GM12878 (cell line): ENCODE results near the gene RAB10. TPM values are rescaled to one million over a fixed set of nuclear protein-coding genes. Genes with fewer than 3 reads are reported as not detected.

Source experiments
- ATAC-seq: fragments of 200-7000 bp; cut with Tn5 transposase; 3 replicates; pipeline ENCODE4 v1.9.1; 2020; ENCODE audit warnings: mild to moderate bottlenecking, moderate library complexity
- BruUV-seq: library from RNA; stranded (reverse); fragments of 400-500 nt; replicated peaks from 2 replicates; lab custom pipeline; 2021; lab: Mats Ljungman, UMichigan
- CTCF ChIA-PET: fragments of 300-600 bp; sonication (Branson Sonifier 250); formaldehyde crosslinking; extraction: SDS; loops from one replicate; lab custom pipeline; 2021; ENCODE audit warnings: inconsistent platforms; lab: Yijun Ruan, JAX
- POLR2A ChIA-PET: fragments of 350-600 bp; formaldehyde crosslinking; extraction: SDS; loops from one replicate; lab custom pipeline; 2021; ENCODE audit warnings: inconsistent platforms; lab: Charles Lee
- RAD21 ChIA-PET: fragments of 300-600 bp; sonication (Branson Sonifier 250); formaldehyde crosslinking; loops from one replicate; lab custom pipeline; 2023; ENCODE audit warnings: antibody characterized with exemption; ENCODE audit not compliant: unreplicated experiment; lab: Charles Lee
- SMC1A ChIA-PET: fragments of 300-600 bp; sonication (Branson Sonifier 250); formaldehyde crosslinking; loops from one replicate; lab custom pipeline; 2023; ENCODE audit not compliant: unreplicated experiment, uncharacterized antibody; lab: Charles Lee
- DNase-seq: peaks from one replicate; pipeline ENCODE4 v3.0.0-alpha.2; 2011; ENCODE audit warnings: low read depth, low spot score
- FAIRE-seq: peaks from 3 replicates; lab custom pipeline; 2011; peaks lifted over from hg19 to GRCh38; lab: Jason Lieb, UNC
- H2AFZ ChIP-seq: 2 replicates; pipeline ENCODE4 v1.6.0; 2011; ENCODE audit warnings: low read depth, low read length, control low read depth; ENCODE audit not compliant: control insufficient read depth
- H3K27ac ChIP-seq: 2 replicates; pipeline ENCODE4 v1.5.1; 2011; ENCODE audit warnings: control low read depth; ENCODE audit not compliant: control insufficient read depth, insufficient read depth
- H3K27me3 ChIP-seq, 2 experiments: replicated peaks in 1 of 2; 2 replicates each; pipeline versions ENCODE4 v1.6.0 to v1.6.1; 2011; ENCODE audit warnings: low read length in 1 of 2; ENCODE audit not compliant: control insufficient read depth in 2 of 2, insufficient read depth in 2 of 2
- H3K36me3 ChIP-seq, 2 experiments: 2 replicates each; pipeline ENCODE4 v1.5.1; 2011; ENCODE audit warnings: low read length in 1 of 2; ENCODE audit not compliant: control insufficient read depth in 2 of 2, insufficient read depth in 2 of 2
- H3K4me1 ChIP-seq: 2 replicates; pipeline ENCODE4 v1.6.1; 2011; ENCODE audit warnings: mild to moderate bottlenecking, low read length, moderate library complexity, mixed read lengths; ENCODE audit not compliant: control insufficient read depth, insufficient read depth
- H3K4me2 ChIP-seq: 2 replicates; pipeline ENCODE4 v1.6.0; 2011; ENCODE audit warnings: control low read depth; ENCODE audit not compliant: control insufficient read depth, insufficient read depth
- H3K4me3 ChIP-seq: fragments of 200-600 bp; sonication (generic); 2 replicates; pipeline ENCODE4 v1.5.1; 2016
- H3K79me2 ChIP-seq: 2 replicates; pipeline ENCODE4 v1.6.0; 2011; ENCODE audit warnings: low read length; ENCODE audit not compliant: control insufficient read depth, insufficient read depth
- H3K9ac ChIP-seq: 2 replicates; pipeline ENCODE4 v1.8.0; 2011; ENCODE audit warnings: low read length, control low read depth, mixed read lengths; ENCODE audit not compliant: control insufficient read depth, insufficient read depth
- H3K9me3 ChIP-seq: replicated peaks from 3 replicates; pipeline ENCODE4 v1.5.1; 2011; ENCODE audit warnings: mild to moderate bottlenecking, low read length; ENCODE audit not compliant: control insufficient read depth, insufficient read depth
- H4K20me1 ChIP-seq: 2 replicates; pipeline ENCODE4 v1.6.0; 2011; ENCODE audit not compliant: control insufficient read depth, insufficient read depth
- ASH2L ChIP-seq: fragments of 300-600, 200-600 bp; sonication (generic); IDR thresholded peaks from 2 replicates; pipeline ENCODE4 v1.6.1; 2017; ENCODE audit warnings: low read depth, mild to moderate bottlenecking, borderline replicate concordance
- ATF7 ChIP-seq: fragments of 450-650 bp; IDR thresholded peaks from 2 replicates; pipeline ENCODE4 v1.6.1; 2016; ENCODE audit warnings: low read depth, mild to moderate bottlenecking
- FOS ChIP-seq: IDR thresholded peaks from 3 replicates; pipeline ENCODE4 v1.6.1; 2011; ENCODE audit warnings: borderline replicate concordance; ENCODE audit not compliant: insufficient read length; ENCODE audit errors: extremely low read depth
- HCFC1 ChIP-seq: fragments of 150-350 bp; IDR thresholded peaks from 2 replicates; pipeline ENCODE4 v1.6.1; 2014; ENCODE audit warnings: low read length
- MEF2B ChIP-seq: fragments of 450-650 bp; IDR thresholded peaks from 2 replicates; pipeline ENCODE4 v1.6.1; 2018; ENCODE audit warnings: mild to moderate bottlenecking, moderate library complexity; ENCODE audit not compliant: partially characterized antibody, poor library complexity, severe bottlenecking
- MTA3 ChIP-seq: IDR thresholded peaks from 2 replicates; pipeline ENCODE4 v1.6.1; 2012; ENCODE audit warnings: low read length, inconsistent platforms, borderline replicate concordance
- NFYA ChIP-seq: IDR thresholded peaks from 2 replicates; pipeline ENCODE4 v1.6.1; 2011; ENCODE audit warnings: low read depth, mild to moderate bottlenecking, low read length, improper control_type of control experiment, borderline replicate concordance
- PML ChIP-seq: IDR thresholded peaks from 2 replicates; pipeline ENCODE4 v1.6.1; 2012; ENCODE audit warnings: low read length, inconsistent platforms
- POLR2AphosphoS2 ChIP-seq: IDR thresholded peaks from 2 replicates; pipeline ENCODE4 v1.6.1; 2011; ENCODE audit warnings: low read depth, mild to moderate bottlenecking, low read length, improper control_type of control experiment, moderate library complexity
- TCF7 ChIP-seq: IDR thresholded peaks from 2 replicates; pipeline ENCODE4 v1.6.1; 2014; ENCODE audit warnings: antibody characterized with exemption, borderline replicate concordance
- ZBED1 ChIP-seq: IDR thresholded peaks from 2 replicates; pipeline ENCODE4 v1.6.1; 2016; ENCODE audit warnings: borderline replicate concordance
- WGBS: methylation state at CpG from one replicate; pipeline ENCODE4 v1.1.6; 2016; ENCODE audit warnings: low lambda C conversion rate; ENCODE audit not compliant: insufficient replicate concordance, insufficient coverage; ENCODE audit errors: missing lambda C conversion rate; 5-methylcytosine and 5-hydroxymethylcytosine counted together
- in situ Hi-C: fragments of 300-500 bp; cut with MboI; formaldehyde crosslinking; loops from 9 replicates; pipeline ENCODE4 v1.14.3; 2018; ENCODE audit warnings: mixed read lengths
- intact Hi-C: fragments of 100-400 bp; cut with micrococcal nuclease; formaldehyde crosslinking; loops from one replicate; pipeline ENCODE4 v1.14.2; 2022; ENCODE audit not compliant: unreplicated experiment
- polyA plus RNA-seq, 11 experiments: library from polyadenylated mRNA; depleted of rRNA in 4 of 11; unstranded in 6 of 11; stranded (reverse) in 5 of 11; fragments of >200 nt; fragmentation: Nextera tagmentation in 4 of 11; fragmentation: Illumina TruSeq in 1 of 11; extraction: Ambion mirVana in 4 of 11; extraction: Trizol in 1 of 11; gene quantifications; 1 replicate in 1 of 11; 2 replicates in 10 of 11; pipeline versions ENCODE4 v1.2.1 to v1.2.3, GENCODE V29; 2011 to 2016; ENCODE audit warnings: inconsistent platforms in 2 of 11, missing spikeins in 2 of 11, low read depth in 1 of 11
- total RNA-seq, 4 experiments: library from RNA; depleted of rRNA in 3 of 4; stranded (reverse); fragments of >200 nt in 3 of 4; fragmentation: Illumina TruSeq in 1 of 4; extraction: Trizol in 1 of 4; gene quantifications; 2 replicates each; pipeline versions ENCODE4 v1.2.1 to v1.2.3, GENCODE V29; 2013 to 2021
- TF ChIP-seq, protein P1 (sequence below): fragments of 450-650 bp; formaldehyde crosslinking; IDR thresholded peaks from 2 replicates; pipeline ENCODE4 v1.4.0; 2022; ENCODE audit warnings: mild to moderate bottlenecking, moderate library complexity
- TF ChIP-seq, protein P2 (sequence below): fragments of 450-650 bp; IDR thresholded peaks from 2 replicates; pipeline ENCODE4 v1.6.1; 2018; ENCODE audit warnings: mild to moderate bottlenecking, low read depth, moderate library complexity; ENCODE audit not compliant: partially characterized antibody
- TF ChIP-seq, protein P3 (sequence below): fragments of 450-650 bp; IDR thresholded peaks from 2 replicates; pipeline ENCODE4 v1.6.1; 2017; ENCODE audit warnings: borderline replicate concordance

RAB10 gene
- total and polyA plus RNA-seq, 10 of the 15 experiments (the other 5 are each of a cell fraction or from before 2014, with no cell fraction given), result 13.3 to 109 (median 82.0) TPM

DNA sequence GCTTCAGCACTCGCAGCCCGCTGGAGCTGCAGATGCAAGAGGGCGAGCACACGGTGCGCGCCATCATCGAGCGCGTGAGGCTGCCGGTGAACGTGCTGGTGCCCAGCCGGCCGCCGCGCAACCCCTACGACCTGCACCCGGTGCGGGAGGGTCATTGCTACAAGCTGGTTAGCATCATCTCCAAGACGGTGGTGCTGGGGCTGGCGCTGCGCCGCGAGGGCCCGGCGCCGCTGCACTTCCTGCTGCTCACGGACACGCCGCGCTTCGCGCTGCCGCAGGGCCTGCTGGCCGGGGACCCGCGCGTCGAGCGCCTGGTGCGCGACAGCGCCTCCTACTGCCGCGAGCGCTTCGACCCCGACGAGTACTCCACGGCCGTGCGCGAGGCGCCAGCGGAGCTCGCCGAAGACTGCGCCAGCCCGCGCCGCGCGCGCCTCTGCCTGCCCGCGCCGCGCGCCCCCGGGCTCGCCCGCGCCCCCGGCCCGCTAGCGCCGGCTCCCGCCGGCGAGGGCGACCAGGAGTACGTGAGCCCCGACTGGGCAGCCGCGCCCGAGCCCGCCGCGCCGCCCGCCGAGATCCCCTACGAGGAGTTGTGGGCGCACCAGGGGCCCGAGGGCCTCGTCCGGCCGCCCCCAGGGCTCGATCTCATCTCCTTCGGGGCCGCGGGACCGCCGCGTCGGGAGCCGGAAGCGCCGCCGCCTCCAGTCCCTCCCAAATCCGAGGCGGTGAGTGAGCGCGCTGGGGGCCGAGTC lies 150.8 kb downstream of the RAB10 start:
- intact Hi-C loops (no loop called here), in situ Hi-C loops (no loop called here)
- Histone ChIP-seq H3K4me3 (peak overlapping the region; percentile 68), H3K27me3 (peaks cover 0 to 5% of the 10 kb centered on the region in 2 experiments; a peak in 1 of 4 replicates), H3K27ac (no peak overlapping the region), H2AFZ (peak overlapping the region; percentile 79), H3K4me1 (no peaks in the 10 kb centered on the region), H4K20me1 (no peaks in the 10 kb centered on the region), H3K9me3 (no peaks in the 10 kb centered on the region), H3K79me2 (no peaks in the 10 kb centered on the region), H3K9ac (peak overlapping the region; percentile 35; the same call in 1 of the 2 replicates), H3K4me2 (peak overlapping the region; percentile 89), H3K36me3 (no peaks in the 10 kb centered on the region)
- no TSS peak for BruUV-seq
- 14% methylated on average over 62 of the region's 114 CpGs for WGBS
- RAD21 ChIA-PET, result interaction anchor here (1.0 kb wide), 1 partner anchor 163 kb away, joined by 3 read pairs; no protein-coding TSS in a partner anchor
- DNase-seq (peak; percentile 25), FAIRE-seq (no peak), ATAC-seq (peak; percentile 92)
- SMC1A ChIA-PET, result interaction anchor here (0.8 to 1.5 kb wide), 2 partner anchors 15 to 58 kb away, joined by 3 read pairs; no protein-coding TSS in a partner anchor
- CTCF ChIA-PET, result interaction anchor here (0.6 to 1.8 kb wide), 6 partner anchors 11 to 305 kb away, joined by 3 to 5 read pairs (median 4); no protein-coding TSS in a partner anchor
- POLR2A ChIA-PET, result no interaction called here
- TF ChIP-seq, protein P1, sequence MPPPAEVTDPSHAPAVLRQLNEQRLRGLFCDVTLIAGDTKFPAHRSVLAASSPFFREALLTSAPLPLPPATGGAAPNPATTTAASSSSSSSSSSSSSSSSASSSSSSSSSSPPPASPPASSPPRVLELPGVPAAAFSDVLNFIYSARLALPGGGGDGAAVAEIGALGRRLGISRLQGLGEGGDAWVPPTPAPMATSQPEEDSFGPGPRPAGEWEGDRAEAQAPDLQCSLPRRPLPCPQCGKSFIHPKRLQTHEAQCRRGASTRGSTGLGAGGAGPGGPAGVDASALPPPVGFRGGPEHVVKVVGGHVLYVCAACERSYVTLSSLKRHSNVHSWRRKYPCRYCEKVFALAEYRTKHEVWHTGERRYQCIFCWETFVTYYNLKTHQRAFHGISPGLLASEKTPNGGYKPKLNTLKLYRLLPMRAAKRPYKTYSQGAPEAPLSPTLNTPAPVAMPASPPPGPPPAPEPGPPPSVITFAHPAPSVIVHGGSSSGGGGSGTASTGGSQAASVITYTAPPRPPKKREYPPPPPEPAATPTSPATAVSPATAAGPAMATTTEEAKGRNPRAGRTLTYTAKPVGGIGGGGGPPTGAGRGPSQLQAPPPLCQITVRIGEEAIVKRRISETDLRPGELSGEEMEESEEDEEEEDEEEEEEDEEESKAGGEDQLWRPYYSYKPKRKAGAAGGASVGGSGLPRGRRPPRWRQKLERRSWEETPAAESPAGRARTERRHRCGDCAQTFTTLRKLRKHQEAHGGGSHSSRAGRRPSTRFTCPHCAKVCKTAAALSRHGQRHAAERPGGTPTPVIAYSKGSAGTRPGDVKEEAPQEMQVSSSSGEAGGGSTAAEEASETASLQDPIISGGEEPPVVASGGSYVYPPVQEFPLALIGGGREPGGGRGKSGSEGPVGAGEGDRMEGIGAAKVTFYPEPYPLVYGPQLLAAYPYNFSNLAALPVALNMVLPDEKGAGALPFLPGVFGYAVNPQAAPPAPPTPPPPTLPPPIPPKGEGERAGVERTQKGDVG (CRISPR knock-in tag), result no peak
- TF ChIP-seq, protein P2, sequence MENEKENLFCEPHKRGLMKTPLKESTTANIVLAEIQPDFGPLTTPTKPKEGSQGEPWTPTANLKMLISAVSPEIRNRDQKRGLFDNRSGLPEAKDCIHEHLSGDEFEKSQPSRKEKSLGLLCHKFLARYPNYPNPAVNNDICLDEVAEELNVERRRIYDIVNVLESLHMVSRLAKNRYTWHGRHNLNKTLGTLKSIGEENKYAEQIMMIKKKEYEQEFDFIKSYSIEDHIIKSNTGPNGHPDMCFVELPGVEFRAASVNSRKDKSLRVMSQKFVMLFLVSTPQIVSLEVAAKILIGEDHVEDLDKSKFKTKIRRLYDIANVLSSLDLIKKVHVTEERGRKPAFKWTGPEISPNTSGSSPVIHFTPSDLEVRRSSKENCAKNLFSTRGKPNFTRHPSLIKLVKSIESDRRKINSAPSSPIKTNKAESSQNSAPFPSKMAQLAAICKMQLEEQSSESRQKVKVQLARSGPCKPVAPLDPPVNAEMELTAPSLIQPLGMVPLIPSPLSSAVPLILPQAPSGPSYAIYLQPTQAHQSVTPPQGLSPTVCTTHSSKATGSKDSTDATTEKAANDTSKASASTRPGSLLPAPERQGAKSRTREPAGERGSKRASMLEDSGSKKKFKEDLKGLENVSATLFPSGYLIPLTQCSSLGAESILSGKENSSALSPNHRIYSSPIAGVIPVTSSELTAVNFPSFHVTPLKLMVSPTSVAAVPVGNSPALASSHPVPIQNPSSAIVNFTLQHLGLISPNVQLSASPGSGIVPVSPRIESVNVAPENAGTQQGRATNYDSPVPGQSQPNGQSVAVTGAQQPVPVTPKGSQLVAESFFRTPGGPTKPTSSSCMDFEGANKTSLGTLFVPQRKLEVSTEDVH, result no peak
- TF ChIP-seq POLR2AphosphoS2, result no peak
- no peak for TF ChIP-seq ZBED1
- TF ChIP-seq MEF2B, result no peak
- no peak for TF ChIP-seq ASH2L
- TF ChIP-seq, protein P3, sequence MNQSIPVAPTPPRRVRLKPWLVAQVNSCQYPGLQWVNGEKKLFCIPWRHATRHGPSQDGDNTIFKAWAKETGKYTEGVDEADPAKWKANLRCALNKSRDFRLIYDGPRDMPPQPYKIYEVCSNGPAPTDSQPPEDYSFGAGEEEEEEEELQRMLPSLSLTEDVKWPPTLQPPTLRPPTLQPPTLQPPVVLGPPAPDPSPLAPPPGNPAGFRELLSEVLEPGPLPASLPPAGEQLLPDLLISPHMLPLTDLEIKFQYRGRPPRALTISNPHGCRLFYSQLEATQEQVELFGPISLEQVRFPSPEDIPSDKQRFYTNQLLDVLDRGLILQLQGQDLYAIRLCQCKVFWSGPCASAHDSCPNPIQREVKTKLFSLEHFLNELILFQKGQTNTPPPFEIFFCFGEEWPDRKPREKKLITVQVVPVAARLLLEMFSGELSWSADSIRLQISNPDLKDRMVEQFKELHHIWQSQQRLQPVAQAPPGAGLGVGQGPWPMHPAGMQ, result no peak
- no peak for TF ChIP-seq NFYA
- no peak for TF ChIP-seq TCF7
- no peak for TF ChIP-seq MTA3
- TF ChIP-seq PML, result no peak
- TF ChIP-seq ATF7, result no peak
- TF ChIP-seq FOS, result no peak
- TF ChIP-seq HCFC1, result no peak
